Epidermal melanocyte (primary cell): ENCODE measurements around the gene TBXA2R.
"Not testable (repeated sequence)": the region's sequence is repeated elsewhere in the genome, so short reads cannot be mapped to it uniquely, and the experiment has no call there.

ENCODE experiments used
- DNase-seq: peaks from one replicate; pipeline ENCODE4 v3.0.0; 2011; ENCODE audit warnings: low spot score; ENCODE audit not compliant: insufficient read length

TBXA2R gene

DNA sequence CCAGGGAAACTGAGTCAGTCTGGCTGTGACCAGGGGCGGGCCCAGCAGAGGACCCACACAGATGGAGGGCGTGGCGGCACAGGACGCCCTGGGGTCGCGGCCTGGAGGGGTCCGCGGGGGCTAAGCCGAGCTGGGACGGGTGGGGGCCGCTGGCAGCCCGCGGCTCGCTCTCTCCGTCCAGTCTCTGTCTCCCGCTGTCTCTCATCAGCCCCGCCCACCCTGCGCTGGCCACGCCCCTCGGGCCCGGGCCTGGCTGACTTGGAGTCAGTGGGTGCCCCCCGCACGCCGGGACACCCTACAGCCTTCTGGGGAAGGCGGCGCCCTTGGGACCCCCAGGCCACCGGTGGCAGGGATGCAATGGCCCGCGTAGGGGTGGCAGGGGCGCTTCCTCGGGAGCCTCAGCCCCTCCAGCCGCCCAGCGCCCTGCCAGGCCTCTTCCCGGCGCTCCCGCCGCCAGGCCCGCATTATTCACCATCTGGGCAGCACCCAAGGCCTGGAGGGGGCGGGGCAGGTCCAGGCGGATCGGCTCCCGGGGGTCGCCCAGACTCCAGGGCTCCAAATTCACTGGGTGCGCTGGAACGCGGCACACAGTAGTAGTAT, at the start of gene TBXA2R:
Gene TBXA2R (minus strand): TSS at position 186 of the 600 bp plus-strand sequence. CDS start 6,241 bp downstream, outside the sequence.
- DNase-seq = peak; percentile 98

DNA sequence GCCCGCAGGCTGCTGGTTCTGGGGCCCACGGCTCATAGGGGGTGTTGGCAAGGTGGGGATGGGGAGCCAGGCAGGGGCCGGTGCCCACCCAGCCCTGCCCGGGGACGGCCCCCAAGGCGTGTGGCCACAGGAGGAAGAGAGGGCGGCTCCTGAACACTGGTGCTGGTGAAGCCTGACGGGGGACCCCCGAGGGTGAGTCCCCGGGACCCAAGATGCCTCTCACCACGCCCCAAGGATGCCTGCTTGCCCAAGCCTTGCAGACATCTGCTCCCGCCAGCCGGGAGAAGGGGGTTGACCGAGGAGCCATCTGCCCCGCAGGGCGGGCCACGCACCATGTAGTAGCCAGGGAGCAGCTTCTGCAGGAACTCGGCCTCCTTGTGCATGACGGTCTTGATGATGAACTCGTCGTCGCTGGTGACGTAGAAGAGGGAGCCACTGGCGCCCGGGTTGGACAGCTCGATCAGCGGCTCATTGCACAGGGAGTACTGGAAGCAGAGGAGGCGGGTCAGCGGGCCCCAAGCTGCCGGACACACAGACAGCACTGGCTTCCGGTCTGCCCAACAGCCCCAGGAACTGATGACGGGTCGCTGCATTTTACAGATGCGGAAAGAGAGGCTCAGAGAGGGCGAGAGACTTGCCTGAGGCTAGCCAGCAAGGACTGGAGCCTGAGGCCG, 49.5 kb upstream of the TBXA2R start:
- DNase-seq = peak; percentile 61

DNA sequence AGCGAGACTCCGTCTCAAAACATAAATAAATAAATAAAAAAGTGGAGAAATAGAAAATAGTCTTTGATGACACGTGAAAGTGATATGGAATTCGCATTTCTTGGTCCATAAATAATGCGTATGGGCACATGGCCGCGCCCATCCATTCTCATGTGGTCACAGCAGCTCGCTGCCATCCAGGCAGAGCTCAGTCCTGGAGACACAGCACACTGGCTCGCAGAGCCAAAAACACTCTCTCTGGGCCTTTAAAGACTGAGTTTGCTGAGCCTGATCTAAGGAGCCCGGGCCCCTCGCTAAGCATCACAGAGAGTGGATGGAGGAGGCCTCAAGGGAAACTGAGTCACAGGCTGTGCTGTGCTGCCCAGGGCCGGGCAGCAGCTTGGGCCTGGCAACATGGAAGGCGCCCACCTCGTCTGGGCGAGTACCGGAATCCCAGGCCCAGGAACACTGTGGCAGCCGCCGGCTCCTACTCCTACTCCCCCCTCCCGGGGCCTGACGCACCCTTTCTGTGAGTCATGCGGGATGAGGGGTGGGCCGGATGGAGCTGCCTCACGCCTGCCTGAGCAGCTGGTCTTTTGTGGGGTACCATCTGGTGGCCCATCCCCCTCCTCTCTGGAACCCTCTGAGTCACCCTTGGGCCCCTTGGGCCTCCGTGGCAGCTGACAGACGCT, 48.9 kb upstream of the TBXA2R start:
- DNase-seq = peak; percentile 95

GRCh38 chr19:3653865-3654513, 47.3 kb upstream of the TBXA2R start:
- no peak for DNase-seq

- DNase-seq = no peak
Observed at GRCh38 chr19:3653081-3653795, 46.6 kb upstream of the TBXA2R start.

- DNase-seq = no peak
Observed at GRCh38 chr19:3652422-3652821, 45.7 kb upstream of the TBXA2R start.

DNA sequence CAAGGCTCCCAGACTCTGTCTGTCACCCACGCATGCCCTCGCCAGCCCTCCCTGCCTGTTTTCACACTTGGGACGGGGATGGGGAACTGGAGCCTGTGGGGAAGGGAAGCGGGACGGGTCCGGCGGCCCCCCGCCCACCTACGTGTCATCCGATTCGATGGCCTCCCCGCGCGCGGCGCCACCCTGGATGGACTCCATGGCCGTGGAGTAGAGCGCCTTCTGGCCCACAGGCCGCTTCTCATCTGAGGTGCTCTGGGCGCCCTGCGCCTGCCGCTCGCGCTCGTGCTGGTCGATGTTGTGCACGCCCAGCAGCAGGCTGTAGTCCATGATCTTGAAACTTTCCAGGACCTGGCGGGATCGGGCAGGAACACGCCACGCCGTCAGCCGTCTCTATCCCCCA, 45.0 kb upstream of the TBXA2R start:
- DNase-seq = no peak

DNA sequence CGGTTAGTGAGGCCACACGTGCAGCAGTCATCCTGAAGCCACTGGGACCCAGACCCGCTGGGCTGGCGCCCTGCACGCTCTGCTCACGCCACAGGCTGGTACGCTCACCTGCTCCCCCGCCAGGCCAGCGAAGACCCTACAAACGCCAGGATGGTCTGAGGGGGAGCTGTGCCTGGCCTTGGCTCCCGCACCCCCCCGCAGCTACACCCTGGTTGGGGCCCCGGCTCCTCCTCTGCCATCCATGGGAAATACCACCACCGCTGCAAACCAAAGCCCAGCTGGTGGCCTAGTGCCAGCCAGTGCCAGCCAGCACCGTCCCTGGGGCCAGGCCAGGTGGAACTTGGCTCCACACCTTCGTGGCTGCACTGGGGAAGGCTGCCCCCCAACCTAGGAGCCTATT, 43.2 kb upstream of the TBXA2R start:
- no peak for DNase-seq

GRCh38 chr19:3648037-3648905, 41.6 kb upstream of the TBXA2R start:
- DNase-seq = no peak

- not testable (repeated sequence) for DNase-seq
Observed at GRCh38 chr19:3647102-3647501, 40.4 kb upstream of the TBXA2R start.

GRCh38 chr19:3646336-3647092, 39.8 kb upstream of the TBXA2R start:
- DNase-seq = no peak

DNA sequence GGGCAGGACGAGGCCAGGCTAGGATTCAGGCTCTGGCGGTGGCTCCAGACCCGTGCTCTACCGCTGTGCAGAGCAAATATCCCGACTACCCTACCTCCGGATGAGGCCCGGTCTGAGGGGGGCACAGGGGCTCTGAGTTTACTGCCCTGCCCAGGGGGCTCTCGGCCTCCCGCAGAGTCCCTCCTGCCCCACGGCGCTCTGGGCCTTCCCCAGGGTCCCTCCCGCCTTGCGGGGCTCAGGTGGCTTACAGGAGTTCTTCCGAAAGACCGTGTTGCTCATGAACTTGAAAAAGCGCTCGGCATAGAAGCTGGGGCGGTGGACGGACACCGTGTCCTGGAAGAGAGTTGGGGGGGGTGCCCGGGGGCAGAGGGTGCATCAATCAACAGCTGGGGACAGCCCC, 39.1 kb upstream of the TBXA2R start:
- DNase-seq = no peak

DNA sequence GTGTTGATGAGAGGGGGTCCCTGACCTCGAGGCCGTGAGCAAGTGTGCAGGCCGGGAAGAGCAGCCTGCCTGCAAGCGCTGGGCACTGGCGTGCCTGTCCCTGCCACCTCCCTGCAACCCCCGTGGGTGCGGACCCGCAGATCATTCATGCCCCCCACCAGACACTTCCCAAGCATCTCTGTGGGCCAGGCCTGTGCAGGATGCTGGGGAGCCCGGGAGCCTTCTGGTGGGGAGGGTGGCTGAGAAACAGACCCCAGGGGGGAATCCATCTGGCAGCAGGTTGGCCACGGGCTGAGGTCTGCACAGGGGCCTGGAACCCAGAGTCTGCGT, 38.4 kb upstream of the TBXA2R start:
- no peak for DNase-seq

DNA sequence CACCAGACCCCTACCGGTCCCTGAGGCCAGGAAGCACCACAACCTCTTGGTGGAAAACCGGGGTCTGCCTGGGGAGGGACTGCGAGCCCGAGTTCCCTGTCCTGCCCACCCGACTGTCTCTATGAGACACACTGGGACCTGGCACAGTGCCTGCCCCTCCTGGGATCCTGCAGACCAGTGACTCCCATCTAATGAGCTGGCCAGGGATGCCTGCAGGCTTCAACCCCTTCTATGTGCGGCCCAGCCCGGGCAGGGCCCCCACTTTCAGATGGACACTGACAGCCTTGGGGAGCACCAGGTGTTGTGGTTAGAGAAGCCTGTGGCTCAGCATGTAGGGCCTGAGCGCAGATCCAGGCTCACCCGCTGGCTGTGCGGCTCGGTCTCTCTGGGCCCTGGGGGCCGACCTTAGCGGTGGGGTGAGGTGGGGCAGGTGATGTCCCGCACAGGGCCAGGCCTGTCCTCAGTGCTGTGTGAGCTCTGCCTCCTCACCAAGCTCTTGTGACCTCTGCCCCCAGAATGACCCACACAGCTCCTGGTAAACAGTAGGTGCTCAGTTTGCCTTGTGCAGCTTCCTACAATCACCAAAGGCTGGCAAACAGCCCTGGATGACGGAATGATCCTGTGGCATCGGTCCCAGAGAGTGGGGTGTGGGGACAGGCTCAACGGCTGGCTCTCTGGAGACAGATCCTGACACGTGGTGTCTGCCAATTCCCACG, 37.8 kb upstream of the TBXA2R start:
- DNase-seq = no peak

- DNase-seq = no peak
Observed at GRCh38 chr19:3643674-3644313, 37.1 kb upstream of the TBXA2R start.

- DNase-seq = no peak
Observed at GRCh38 chr19:3642987-3643673, 36.5 kb upstream of the TBXA2R start.

DNA sequence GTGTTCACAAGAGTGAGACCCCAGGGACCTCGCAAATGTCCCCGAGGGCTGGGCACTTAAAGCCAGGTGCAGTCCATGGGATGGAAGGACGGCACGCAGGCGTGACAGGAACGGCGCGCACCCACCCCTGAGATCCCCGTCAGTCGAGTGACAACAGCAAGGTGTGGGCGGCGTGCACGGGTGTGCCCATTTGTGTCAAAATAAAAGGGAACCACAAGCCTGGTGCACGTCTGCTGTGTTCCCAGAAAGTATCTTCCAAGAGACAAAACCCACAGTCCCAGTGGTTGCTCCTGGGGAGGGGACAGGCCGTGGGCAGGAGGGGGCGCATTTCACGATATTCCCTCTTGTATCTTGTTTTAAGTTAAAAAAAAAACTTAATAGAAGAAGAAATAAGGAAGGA, 35.6 kb upstream of the TBXA2R start:
- no peak for DNase-seq
